Ramos (cell line): ENCODE measurements around the gene ZNF17.
"Not testable (repeated sequence)": the region's sequence is repeated elsewhere in the genome, so short reads cannot be mapped to it uniquely, and the experiment has no call there.

ENCODE experiments used
- in situ Hi-C: fragments of 300-500 bp; cut with MboI; formaldehyde crosslinking; loops from one replicate; pipeline ENCODE4 v1.14.3; 2022; ENCODE audit warnings: low sequenced_read_pairs; ENCODE audit not compliant: unreplicated experiment

The ZNF17 gene

GRCh38 chr19:57410877-57411671, at the start of gene ZNF17:
Gene ZNF17, plus strand, starts transcription at chr19:57411161. Its CDS starts 2,455 bp downstream, at chr19:57413616.
- in situ Hi-C loops = no loop called here

DNA sequence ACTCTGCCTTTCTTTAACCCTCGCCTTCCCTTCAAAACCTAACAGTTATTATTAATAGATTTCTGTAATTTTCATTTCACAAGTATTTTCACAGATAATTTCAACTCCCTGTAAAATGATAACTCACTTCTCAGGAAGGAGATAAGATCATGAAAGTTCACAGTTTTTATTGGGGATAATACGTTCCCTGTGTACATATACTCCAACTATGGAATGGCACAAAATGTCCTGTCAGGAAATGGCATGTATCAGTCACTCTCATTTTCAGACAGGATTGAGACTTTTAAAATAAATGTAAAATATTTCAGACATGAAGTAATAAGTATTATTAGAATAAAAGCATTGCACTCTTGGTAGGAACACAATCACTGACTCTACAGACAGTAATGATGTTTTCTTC, 48.5 kb upstream of the ZNF17 start:
- in situ Hi-C loops = no loop called here

DNA sequence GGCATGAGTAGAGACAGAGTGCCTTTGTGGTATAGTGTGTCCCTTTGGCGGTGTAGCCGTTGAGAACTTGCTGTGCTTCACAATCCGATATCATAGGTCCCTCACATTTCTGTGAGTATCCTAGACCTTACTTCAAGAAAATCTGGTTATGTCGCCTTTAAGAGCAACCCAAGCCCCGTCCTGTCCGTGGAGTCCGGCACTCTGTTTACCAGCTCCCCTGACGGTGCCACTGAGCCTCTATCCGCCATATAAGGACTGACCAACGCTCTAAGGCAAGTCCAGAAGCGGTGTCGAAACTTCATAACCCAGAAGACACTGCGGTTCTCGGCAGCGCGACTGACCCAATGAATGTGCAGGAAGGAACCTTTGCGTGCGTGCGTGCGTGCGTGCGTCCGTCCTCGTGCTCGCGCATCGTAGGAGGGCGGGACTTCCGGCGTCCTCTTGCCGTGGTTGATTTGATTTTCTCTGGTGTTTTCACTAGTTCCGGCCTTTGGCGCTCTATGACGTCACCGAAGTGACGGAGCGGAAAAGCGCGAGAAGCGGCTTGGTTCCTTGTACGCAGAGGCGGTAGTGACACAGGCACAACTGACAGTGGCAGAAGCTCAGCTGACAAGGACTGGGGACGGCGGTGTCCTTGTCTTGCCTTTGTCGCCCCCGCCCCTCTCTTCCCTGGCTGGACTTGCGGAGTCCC, 47.8 kb upstream of the ZNF17 start, which contains the start of the genes TRAPPC2B and ZNF547:
TRAPPC2B (plus strand) TSS at position 555 of the 691 bp plus-strand sequence. CDS start 1,283 bp downstream, outside the sequence.
ZNF547 (plus strand) TSS at position 555 of the 691 bp plus-strand sequence. CDS start 5,005 bp downstream, outside the sequence.
- in situ Hi-C loops = no loop called here

DNA sequence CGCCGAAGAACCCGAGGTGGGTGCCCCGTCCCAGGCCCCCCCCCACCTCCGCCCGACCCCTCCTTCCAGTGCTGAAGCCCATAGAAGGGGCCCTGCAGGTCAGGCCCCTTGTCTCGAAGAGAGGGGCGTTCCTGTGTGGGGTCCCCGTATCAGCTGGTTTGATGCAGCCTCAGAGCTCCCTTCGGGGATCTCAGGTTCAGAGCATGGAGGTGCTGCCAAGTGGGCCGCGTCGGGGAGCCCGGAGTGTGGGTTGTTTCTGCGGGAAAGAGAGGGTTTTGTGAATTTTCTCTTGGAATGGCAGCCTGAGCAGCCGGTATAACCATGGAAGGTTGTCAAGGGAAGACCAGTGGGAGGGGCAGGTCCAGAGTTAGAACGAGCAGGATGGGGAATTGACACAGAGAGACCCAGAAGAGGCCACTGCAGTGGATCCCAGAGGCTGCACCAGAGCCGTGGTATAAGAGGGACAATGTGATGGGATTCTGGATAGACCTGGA, 47.2 kb upstream of the ZNF17 start:
- in situ Hi-C loops = no loop called here

GRCh38 chr19:57366776-57367175, 44.2 kb upstream of the ZNF17 start:
- in situ Hi-C loops = no loop called here

- in situ Hi-C loops = no loop called here
Measured at GRCh38 chr19:57374179-57374578, 36.8 kb upstream of the ZNF17 start.

DNA sequence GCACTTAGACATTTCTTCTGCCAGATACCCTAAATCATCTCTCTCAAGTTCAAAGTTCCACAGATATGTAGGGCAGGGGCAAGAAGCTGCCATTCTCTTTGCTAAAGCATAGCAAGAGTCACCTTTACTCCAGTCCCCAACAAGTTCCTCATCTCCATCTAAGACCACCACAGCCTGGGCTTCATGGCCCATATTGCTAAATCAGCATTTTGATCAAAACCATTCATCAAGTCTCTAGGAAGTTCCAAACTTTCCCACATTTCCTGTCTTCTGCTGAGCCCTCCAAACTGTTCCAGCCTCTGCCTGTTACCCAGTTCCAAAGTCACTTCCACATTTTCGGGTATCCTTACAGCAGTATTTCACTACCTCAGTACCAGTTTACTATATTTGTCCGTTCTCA, 36.3 kb upstream of the ZNF17 start:
- in situ Hi-C loops = not testable (repeated sequence)

DNA sequence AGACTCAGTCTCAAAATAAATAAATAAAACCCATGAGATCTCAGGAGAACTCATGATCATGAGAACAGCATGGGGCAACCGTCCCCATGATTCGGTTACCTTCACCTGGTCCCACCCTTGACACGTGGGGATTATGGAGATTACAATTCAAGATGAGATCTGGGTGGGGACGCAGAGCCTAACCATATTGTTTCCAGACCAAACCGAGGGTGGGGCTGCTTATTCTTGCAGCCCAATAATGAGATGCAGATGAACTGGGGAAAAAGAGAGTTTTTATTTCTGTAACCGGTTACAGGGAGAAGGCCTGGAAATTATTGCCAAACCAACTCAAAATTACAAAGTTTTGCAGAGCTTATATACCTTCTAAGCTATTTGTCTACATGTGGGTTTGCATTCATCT, 34.8 kb upstream of the ZNF17 start:
- in situ Hi-C loops = no loop called here

GRCh38 chr19:57377498-57378146, 33.3 kb upstream of the ZNF17 start:
- in situ Hi-C loops = no loop called here

DNA sequence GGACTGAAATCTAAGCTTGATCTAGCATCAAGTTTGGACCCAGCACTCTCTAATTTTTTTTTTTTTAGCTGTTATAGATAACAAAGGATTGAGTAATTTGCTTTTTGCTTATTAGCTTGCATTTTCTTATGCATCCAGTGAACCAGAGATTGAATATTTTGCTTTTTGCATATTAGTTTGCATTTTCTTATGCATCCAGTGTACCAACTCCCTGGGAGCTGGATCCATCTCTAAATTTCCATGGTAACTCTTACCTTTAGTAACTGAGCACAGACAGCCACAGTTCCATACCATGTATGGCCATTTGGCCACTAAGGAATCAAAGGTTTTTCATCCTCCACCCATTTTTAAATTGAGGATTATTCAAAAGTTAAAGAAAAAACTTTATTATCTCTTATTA, 30.0 kb upstream of the ZNF17 start:
- in situ Hi-C loops = no loop called here

GRCh38 chr19:57382806-57383488, 28.0 kb upstream of the ZNF17 start:
- in situ Hi-C loops = no loop called here

DNA sequence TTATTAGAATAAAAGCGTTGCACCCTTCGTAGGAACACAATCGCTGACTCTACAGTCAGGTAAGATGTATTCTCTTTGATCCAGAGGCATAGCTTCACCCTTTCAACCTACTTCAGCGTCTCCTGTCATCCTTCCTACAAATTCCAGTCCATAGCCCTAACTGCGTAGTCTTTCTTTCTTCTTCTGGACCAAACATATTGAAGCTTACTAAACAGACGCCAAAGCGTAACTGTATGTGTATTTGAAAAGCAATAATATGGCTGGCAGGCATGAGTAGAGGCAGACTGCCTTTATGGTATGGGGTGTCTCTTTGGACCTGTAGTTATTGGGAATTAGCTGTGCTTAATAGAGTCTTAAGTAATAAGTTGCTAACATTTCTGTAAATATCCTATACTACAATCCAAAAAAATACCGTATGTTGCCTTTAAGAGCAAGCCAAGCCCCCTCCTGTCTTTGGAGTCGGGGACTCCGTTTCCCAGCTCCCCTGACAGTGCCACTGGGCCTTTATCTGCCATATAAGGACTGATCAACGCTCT, 21.7 kb upstream of the ZNF17 start:
- in situ Hi-C loops = no loop called here

GRCh38 chr19:57389730-57390598, 21.0 kb upstream of the ZNF17 start, which contains the start of gene ZNF548:
Gene ZNF548, plus strand, starts transcription at chr19:57389854. Its CDS starts 246 bp downstream, at chr19:57390100.
- in situ Hi-C loops = no loop called here

DNA sequence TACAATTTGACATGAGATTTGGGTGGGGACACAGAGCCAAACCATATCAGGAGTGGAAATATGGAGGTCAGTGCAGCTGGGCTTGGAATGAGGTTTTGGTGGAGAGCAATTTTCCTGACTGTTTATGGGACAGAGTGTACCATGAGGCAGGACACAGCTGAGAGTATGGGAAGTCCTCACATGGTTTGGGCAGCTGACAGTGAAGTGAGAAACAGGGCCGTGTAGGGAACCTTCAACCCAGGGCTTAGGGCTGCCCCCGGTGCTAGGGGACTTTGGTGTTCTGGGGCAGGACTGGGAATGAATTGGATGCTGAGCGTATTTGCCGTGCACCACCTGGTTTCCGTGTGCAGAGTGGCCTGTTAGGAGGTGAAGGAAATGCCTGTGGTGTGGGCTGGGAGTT, 15.3 kb upstream of the ZNF17 start:
- in situ Hi-C loops = no loop called here

DNA sequence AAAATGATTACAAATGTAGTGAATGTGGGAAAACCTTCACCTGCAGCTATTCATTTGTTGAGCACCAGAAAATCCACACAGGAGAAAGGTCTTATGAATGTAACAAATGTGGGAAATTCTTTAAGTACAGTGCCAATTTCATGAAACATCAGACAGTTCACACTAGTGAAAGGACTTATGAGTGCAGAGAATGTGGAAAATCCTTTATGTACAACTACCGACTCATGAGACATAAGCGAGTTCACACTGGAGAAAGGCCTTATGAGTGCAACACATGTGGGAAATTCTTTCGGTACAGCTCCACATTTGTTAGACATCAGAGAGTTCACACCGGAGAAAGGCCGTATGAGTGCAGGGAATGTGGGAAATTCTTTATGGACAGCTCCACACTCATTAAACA, 12.1 kb upstream of the ZNF17 start:
- in situ Hi-C loops = no loop called here

GRCh38 chr19:57403737-57404563, 7.0 kb upstream of the ZNF17 start:
- in situ Hi-C loops = no loop called here

DNA sequence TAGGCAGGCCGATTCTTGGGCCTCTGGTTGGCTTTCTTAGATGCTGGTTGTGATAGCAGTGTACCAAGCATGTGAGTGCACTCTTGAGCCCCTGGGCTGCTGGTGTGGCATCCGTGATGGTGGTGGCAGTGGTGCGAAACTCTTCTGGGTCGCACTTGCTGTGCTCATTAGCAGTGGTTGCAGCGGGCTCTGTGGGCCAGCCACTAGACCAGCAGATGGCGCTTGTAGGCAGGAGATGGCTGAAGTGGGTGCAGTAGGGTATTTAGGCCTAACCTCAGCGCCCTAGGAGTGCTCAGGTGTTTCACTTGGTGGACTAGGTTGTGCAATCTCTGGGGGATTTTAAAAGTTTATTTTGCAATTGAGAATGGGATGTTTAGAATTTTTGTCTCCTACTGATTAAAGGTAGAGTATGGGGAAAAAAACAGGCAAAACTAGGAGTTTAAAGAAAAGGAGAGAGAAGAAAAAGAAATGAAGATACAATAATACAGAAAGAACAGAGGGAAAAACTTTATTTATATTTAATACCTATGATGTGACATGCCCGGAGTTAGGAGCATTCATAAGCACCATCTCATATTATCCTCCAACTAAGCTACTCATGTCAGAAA, 4.3 kb upstream of the ZNF17 start:
- in situ Hi-C loops = no loop called here

DNA sequence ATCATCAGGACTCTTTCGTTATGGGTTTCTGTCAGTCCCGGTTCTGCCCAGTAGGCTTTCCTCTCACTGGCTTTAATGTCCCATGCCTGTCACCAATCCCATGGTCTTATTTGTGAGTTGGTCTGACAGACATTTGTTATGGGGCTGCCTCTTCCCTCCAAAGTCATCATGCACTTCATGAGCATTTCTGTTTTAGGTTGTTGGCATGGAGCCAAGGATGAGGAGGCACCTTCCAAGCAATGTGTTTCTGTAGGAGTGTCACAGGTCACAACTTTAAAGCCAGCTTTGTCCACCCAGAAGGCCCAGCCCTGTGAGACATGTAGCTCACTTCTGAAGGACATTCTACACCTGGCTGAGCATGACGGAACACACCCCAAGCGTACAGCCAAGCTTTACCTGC, 8.5 kb downstream of the ZNF17 start:
- in situ Hi-C loops = no loop called here
